ENCODE data around the gene CELA2B.

The CELA2B gene

DNA sequence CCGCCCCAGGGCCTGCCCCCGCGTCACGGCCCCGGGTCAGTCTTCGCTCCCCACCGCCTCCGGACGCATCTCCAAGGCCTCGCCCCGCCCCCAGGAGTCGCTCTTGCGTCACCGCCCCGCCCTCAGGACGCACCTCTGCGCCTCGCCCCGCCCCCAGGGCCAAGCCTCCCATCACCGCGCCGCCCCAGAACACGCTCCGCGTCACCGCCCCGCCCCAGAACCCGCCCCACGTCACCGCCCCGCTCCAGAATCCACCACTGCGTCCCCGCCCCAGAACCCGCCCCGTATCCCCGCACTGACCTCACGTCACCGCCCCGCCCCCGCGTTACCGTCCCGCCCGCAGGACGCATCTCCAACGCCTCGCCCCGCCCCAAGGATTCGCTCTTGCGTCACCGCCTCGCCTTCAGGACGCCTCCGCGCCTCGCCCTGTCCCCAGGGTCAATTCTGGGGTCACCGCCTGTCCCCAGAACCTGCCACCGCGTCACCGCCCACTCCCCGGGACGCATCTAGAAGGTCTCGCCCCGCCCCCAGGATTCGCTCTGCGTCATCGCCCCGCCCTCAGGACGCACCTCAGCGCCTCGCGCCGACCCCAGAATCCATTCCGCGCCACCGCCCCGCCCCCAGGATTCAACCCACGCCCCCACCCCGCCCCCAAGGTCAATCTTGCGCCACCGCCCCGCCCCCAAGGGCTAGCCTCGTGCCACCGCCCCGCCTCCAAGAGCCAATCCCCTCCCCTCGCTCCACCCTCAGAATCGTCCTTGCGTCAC, 48.6 kb downstream of the CELA2B start (continued):
- TF ChIP-seq ZNF350 (tag by site-specific recombination; IDR thresholded peaks at IDR 0.05), result no peak
- TF ChIP-seq EGR2 (tag by site-specific recombination; IDR thresholded peaks at IDR 0.05; ENCODE audit: low read depth), result peak; percentile 92
- TF ChIP-seq, protein P1, sequence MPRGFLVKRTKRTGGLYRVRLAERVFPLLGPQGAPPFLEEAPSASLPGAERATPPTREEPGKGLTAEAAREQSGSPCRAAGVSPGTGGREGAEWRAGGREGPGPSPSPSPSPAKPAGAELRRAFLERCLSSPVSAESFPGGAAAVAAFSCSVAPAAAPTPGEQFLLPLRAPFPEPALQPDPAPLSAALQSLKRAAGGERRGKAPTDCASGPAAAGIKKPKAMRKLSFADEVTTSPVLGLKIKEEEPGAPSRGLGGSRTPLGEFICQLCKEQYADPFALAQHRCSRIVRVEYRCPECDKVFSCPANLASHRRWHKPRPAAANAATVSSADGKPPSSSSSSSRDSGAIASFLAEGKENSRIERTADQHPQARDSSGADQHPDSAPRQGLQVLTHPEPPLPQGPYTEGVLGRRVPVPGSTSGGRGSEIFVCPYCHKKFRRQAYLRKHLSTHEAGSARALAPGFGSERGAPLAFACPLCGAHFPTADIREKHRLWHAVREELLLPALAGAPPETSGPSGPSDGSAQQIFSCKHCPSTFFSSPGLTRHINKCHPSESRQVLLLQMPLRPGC (tag by site-specific recombination; IDR thresholded peaks at IDR 0.05), result 0 out of 2 replicates have a peak, but pooled peaks have one; percentile 58
- 0 out of 2 replicates have a peak, but pooled peaks have one; percentile 16 for TF ChIP-seq ZNF423 (tag by site-specific recombination; IDR thresholded peaks at IDR 0.05)
- TF ChIP-seq ZFP3 (tag by site-specific recombination; IDR thresholded peaks at IDR 0.05; ENCODE audit: low read depth), result no peak
- peak; percentile 95 for TF ChIP-seq BCL11A (tag by site-specific recombination; IDR thresholded peaks at IDR 0.05; ENCODE audit: low read depth)
- 0 out of 2 replicates have a peak, but pooled peaks have one; percentile 14 for TF ChIP-seq ZNF692 (tag by site-specific recombination; IDR thresholded peaks at IDR 0.05)
- no peak for TF ChIP-seq ZNF133 (tag by site-specific recombination; IDR thresholded peaks at IDR 0.05)
- TF ChIP-seq, protein P2, sequence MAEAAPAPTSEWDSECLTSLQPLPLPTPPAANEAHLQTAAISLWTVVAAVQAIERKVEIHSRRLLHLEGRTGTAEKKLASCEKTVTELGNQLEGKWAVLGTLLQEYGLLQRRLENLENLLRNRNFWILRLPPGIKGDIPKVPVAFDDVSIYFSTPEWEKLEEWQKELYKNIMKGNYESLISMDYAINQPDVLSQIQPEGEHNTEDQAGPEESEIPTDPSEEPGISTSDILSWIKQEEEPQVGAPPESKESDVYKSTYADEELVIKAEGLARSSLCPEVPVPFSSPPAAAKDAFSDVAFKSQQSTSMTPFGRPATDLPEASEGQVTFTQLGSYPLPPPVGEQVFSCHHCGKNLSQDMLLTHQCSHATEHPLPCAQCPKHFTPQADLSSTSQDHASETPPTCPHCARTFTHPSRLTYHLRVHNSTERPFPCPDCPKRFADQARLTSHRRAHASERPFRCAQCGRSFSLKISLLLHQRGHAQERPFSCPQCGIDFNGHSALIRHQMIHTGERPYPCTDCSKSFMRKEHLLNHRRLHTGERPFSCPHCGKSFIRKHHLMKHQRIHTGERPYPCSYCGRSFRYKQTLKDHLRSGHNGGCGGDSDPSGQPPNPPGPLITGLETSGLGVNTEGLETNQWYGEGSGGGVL (tag by site-specific recombination; IDR thresholded peaks at IDR 0.05), result peak; percentile 75
- TF ChIP-seq, protein P3, sequence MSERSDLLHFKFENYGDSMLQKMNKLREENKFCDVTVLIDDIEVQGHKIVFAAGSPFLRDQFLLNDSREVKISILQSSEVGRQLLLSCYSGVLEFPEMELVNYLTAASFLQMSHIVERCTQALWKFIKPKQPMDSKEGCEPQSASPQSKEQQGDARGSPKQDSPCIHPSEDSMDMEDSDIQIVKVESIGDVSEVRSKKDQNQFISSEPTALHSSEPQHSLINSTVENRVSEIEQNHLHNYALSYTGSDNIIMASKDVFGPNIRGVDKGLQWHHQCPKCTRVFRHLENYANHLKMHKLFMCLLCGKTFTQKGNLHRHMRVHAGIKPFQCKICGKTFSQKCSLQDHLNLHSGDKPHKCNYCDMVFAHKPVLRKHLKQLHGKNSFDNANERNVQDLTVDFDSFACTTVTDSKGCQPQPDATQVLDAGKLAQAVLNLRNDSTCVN (tag by site-specific recombination; optimal IDR thresholded peaks at IDR 0.05), result peak; percentile 38
- TF ChIP-seq ZNF629 (tag by site-specific recombination; IDR thresholded peaks at IDR 0.05), result peak; percentile 98
- no peak for TF ChIP-seq ZNF571 (tag by site-specific recombination; IDR thresholded peaks at IDR 0.05)
- TF ChIP-seq SP7 (tag by site-specific recombination; IDR thresholded peaks at IDR 0.05), result peak; percentile 35; the same call in 1 of the 2 replicates
- no peak for TF ChIP-seq YY1 (tag by site-specific recombination; IDR thresholded peaks at IDR 0.05)
- no peak for TF ChIP-seq ZXDB (tag by site-specific recombination; IDR thresholded peaks at IDR 0.05)
- no peak for TF ChIP-seq ZNF146 (tag by site-specific recombination; IDR thresholded peaks at IDR 0.05)
- peak; percentile 89 for TF ChIP-seq KLF9 (tag by site-specific recombination; IDR thresholded peaks at IDR 0.05; ENCODE audit: low read depth)
- TF ChIP-seq ZNF2 (tag by site-specific recombination; IDR thresholded peaks at IDR 0.05), result no peak
- peak; percentile 96 for TF ChIP-seq ZBTB10 (tag by site-specific recombination; IDR thresholded peaks at IDR 0.05)
- peak; percentile 93; the same call in 1 of the 2 replicates for TF ChIP-seq KLF17 (tag by site-specific recombination; IDR thresholded peaks at IDR 0.05)
- TF ChIP-seq WT1 (tag by site-specific recombination; IDR thresholded peaks at IDR 0.05), result 0 out of 2 replicates have a peak, but pooled peaks have one; percentile 25
- no peak for TF ChIP-seq ZBTB8A (tag by site-specific recombination; IDR thresholded peaks at IDR 0.05)
- peak; percentile 98 for TF ChIP-seq KLF10 (tag by site-specific recombination; IDR thresholded peaks at IDR 0.05)
- peak; percentile 97 for TF ChIP-seq KLF1 (tag by site-specific recombination; IDR thresholded peaks at IDR 0.05)
- peak; percentile 75; the same call in 1 of the 2 replicates for TF ChIP-seq ZNF324 (tag by site-specific recombination; IDR thresholded peaks at IDR 0.05)
- no peak for TF ChIP-seq ZNF23 (tag by site-specific recombination; IDR thresholded peaks at IDR 0.05; ENCODE audit: borderline replicate concordance)
- TF ChIP-seq KLF8 (tag by site-specific recombination; IDR thresholded peaks at IDR 0.05), result peak; percentile 98
- TF ChIP-seq ZNF513 (tag by site-specific recombination; IDR thresholded peaks at IDR 0.05), result no peak
